Retinal pigment epithelial cell (primary cell): ENCODE measurements around the gene GLRX.
"Not testable (repeated sequence)": the region's sequence is repeated elsewhere in the genome, so short reads cannot be mapped to it uniquely, and the experiment has no call there.

Source experiments
- DNase-seq: peaks from one replicate; pipeline ENCODE4 v3.0.0-alpha.2; 2010; ENCODE audit warnings: low read depth
- H3K4me3 ChIP-seq: 2 replicates; pipeline ENCODE4 v1.5.1; 2011; ENCODE audit warnings: mild to moderate bottlenecking, low read length, control low read depth, moderate library complexity
- TF ChIP-seq, protein P1 (sequence below): conservative IDR thresholded peaks from 2 replicates; pipeline ENCODE4 v1.5.1; 2011; ENCODE audit warnings: low read depth, low read length, control low read depth, inconsistent platforms

GLRX gene

GRCh38 chr5:95818181-95819147, 4.1 kb downstream of the GLRX start:
- DNase-seq = no peak
- no peak overlapping the region for H3K4me3 ChIP-seq
- TF ChIP-seq, protein P1, sequence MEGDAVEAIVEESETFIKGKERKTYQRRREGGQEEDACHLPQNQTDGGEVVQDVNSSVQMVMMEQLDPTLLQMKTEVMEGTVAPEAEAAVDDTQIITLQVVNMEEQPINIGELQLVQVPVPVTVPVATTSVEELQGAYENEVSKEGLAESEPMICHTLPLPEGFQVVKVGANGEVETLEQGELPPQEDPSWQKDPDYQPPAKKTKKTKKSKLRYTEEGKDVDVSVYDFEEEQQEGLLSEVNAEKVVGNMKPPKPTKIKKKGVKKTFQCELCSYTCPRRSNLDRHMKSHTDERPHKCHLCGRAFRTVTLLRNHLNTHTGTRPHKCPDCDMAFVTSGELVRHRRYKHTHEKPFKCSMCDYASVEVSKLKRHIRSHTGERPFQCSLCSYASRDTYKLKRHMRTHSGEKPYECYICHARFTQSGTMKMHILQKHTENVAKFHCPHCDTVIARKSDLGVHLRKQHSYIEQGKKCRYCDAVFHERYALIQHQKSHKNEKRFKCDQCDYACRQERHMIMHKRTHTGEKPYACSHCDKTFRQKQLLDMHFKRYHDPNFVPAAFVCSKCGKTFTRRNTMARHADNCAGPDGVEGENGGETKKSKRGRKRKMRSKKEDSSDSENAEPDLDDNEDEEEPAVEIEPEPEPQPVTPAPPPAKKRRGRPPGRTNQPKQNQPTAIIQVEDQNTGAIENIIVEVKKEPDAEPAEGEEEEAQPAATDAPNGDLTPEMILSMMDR = no peak

DNA sequence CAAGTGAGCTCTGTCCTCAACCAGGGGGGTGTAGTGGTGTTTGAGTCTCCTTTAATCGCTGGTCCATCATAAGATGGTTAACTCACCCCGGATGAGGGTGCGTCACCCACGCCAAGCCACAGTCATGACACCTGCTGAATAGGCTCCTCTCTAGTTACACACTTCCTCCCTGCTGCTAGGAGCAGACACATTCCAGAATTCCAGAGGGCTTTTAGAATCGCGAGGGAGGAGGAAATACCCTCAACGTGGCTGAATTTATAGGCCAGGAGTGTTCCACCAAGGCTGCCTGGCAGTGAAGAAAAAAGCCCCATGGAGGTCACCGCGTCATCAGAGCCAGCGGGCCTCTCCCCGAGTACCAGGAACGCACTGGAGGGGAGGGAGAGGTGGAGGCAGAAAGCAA, 5.1 kb downstream of the GLRX start:
- H3K4me3 ChIP-seq = no peak overlapping the region
- TF ChIP-seq, protein P1 = no peak
- peak; percentile 87 for DNase-seq

DNA sequence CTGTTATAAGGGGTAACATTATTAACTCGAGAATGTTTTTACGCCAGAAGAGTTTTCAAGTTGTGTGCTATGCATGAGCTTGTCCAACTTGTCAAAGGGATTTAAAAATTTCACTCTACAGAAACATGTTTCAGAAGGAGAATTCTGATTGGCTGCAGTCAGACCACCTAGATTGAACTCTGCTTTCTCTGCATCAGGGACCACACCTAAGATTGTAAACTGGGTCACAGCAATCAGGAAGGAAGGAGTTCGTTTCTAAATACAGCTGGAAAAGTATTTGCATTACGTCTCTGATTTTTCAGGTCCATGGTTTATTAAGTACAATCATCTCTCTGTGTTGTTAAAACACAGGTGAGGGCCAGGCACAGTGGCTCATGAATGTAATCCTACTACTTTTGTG, 5.8 kb downstream of the GLRX start:
- H3K4me3 ChIP-seq = no peak overlapping the region
- DNase-seq = no peak
- TF ChIP-seq, protein P1 = no peak

DNA sequence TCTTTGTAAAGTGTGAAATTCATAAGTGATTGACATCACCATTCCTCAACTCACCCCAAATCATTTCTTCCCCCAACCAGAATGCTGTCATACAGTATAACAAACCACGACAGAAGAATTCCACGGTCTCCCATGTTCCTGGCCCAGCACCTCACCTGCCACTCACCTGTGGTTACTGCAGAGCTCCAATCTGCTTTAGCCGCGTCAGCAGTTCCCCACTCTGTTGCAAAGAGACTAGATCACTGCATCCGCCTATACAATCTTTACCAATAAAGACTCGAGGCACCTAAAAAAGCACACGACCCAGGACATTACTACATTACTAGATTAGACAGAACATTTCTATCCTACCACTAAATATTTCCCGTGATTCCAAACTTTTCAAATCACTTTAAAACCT, 6.2 kb downstream of the GLRX start:
- no peak overlapping the region for H3K4me3 ChIP-seq
- TF ChIP-seq, protein P1 = no peak

GRCh38 chr5:95815155-95815729, 7.3 kb downstream of the GLRX start:
- TF ChIP-seq, protein P1 = no peak
- H3K4me3 ChIP-seq = no peak overlapping the region

More for the DNA sequence above, 6.2 kb downstream of the GLRX start:
- no peak for DNase-seq

DNA sequence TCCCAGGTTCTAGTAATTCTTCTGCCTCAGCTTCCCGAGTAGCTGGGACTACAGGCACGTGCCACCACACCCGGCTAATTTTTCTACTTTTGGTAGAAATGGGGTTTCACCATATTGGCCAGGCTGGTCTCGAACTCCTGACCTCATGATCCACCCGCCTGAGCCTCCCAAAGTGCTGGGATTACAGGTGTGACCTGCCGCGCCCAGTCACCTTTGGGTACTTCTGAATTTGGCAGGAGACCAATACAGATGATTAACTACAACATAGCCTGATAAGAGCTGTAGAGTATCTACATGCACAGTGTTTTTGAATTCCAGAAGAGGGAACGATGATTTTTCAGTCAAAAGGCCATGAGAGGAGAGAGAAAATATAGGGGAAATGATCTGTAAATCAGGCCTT, 9.5 kb downstream of the GLRX start:
- DNase-seq, H3K4me3 ChIP-seq: not testable (repeated sequence)

More at GRCh38 chr5:95815155-95815729, 7.3 kb downstream of the GLRX start:
- DNase-seq = no peak

DNA sequence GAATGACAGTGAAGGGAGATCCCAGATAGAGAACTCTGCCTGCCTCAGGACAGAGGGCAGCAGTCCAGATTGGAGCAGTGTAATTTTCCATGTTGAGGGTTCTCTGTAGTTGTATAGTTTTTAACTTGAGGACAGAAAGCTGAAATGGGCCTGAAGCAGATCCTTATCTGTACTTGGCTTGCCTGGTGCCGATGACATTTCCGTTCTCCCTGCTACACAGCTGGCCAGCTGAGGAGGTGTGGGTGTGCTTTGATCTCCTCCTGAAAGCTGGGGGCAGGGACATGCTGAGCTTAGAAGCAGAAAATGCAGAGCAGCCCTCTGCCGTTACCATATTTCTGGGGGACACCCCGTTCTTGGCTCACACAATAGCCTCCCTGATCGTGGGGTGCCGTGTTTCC, 10.5 kb downstream of the GLRX start:
- DNase-seq = no peak
- TF ChIP-seq, protein P1 = no peak
- H3K4me3 ChIP-seq = no peak overlapping the region

DNA sequence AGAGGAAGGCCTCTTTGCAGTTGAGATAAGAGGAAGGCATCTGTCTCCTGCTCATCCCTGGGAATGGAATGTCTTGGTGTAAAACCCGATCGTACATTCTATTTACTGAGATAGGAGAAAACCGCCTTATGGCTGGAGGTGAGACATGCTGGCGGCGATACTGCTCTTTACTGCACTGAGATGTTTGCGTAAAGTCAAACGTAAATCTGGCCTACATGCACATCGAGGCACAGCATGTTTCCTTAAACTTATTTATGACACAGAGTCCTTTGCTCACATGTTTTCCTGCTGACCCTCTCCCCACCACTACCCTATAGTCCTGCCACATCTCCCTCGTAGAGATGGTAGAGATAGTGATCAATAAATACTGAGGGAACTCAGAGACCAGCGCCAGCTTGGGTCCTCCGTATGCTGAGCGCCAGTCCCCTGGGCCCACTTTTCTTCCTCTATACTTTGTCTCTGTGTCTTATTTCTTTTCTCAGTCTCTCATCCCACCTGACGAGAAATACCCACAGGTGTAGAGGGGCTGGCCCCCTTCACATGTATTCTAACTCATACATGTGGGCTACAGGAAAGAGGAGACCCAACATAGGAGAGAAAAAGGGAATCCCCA, 11.0 kb downstream of the GLRX start:
- not testable (repeated sequence) for H3K4me3 ChIP-seq, DNase-seq

- H3K4me3 ChIP-seq, DNase-seq: not testable (repeated sequence)
Observed at GRCh38 chr5:95811126-95811423, 11.5 kb downstream of the GLRX start.
